SK-N-SH treated with all-trans-retinoic acid at 6 μM for 48 hours (cell line): ENCODE measurements around the gene GOSR2.

ENCODE experiments used
- ATAC-seq: fragments of 200-7000 bp; cut with Tn5 transposase; 3 replicates; pipeline ENCODE4 v1.9.1; 2020; ENCODE audit warnings: mild to moderate bottlenecking, moderate library complexity
- ARNTL ChIP-seq: fragments of 450-650 bp; formaldehyde crosslinking; IDR thresholded peaks from 2 replicates; pipeline ENCODE4 v1.5.0; 2020; ENCODE audit warnings: low read depth, mild to moderate bottlenecking, moderate library complexity, borderline replicate concordance
- BACH2 ChIP-seq: fragments of 250-450 bp; sonication (Bioruptor Pico); IDR thresholded peaks from 2 replicates; pipeline ENCODE4 v1.9.0; 2021; ENCODE audit warnings: mild to moderate bottlenecking, borderline replicate concordance
- CSDC2 ChIP-seq: fragments of 250-450 bp; sonication (Bioruptor Pico); IDR thresholded peaks from 2 replicates; pipeline ENCODE4 v1.5.0; 2020; ENCODE audit warnings: mild to moderate bottlenecking, moderate library complexity
- ESRRG ChIP-seq: fragments of 250-450 bp; sonication (Bioruptor Pico); IDR thresholded peaks from 2 replicates; pipeline ENCODE4 v1.6.1; 2021; ENCODE audit warnings: mild to moderate bottlenecking
- GLIS3 ChIP-seq: fragments of 250-450 bp; sonication (Bioruptor Pico); IDR thresholded peaks from 2 replicates; pipeline ENCODE4 v1.5.0; 2020; ENCODE audit warnings: mild to moderate bottlenecking, moderate library complexity
- ISL1 ChIP-seq: fragments of 250-450 bp; sonication (Bioruptor Pico); IDR thresholded peaks from 2 replicates; pipeline ENCODE4 v2.1.2; 2022; ENCODE audit warnings: mild to moderate bottlenecking, moderate library complexity
- OSR1 ChIP-seq: fragments of 250-450 bp; sonication (Bioruptor Pico); IDR thresholded peaks from 2 replicates; pipeline ENCODE4 v1.8.0; 2022; ENCODE audit warnings: moderate library complexity, mild to moderate bottlenecking, inconsistent platforms
- PPARA ChIP-seq: fragments of 250-450 bp; sonication (Bioruptor Pico); IDR thresholded peaks from 2 replicates; pipeline ENCODE4 v1.5.0; 2020; ENCODE audit warnings: mild to moderate bottlenecking, borderline replicate concordance
- RARB ChIP-seq: fragments of 250-450 bp; sonication (Bioruptor Pico); IDR thresholded peaks from 2 replicates; pipeline ENCODE4 v1.8.0; 2021; ENCODE audit warnings: mild to moderate bottlenecking, moderate library complexity
- SNAI2 ChIP-seq: fragments of 250-450 bp; sonication (Bioruptor Pico); IDR thresholded peaks from 2 replicates; pipeline ENCODE4 v1.5.0; 2020; ENCODE audit warnings: mild to moderate bottlenecking, moderate library complexity
- TCF4 ChIP-seq: fragments of 250-450 bp; sonication (Bioruptor Pico); IDR thresholded peaks from 2 replicates; pipeline ENCODE4 v1.8.0; 2021; ENCODE audit warnings: mild to moderate bottlenecking, moderate library complexity, borderline replicate concordance
- TOX ChIP-seq: fragments of 250-450 bp; sonication (Bioruptor Pico); IDR thresholded peaks from 2 replicates; pipeline ENCODE4 v1.8.0; 2021; ENCODE audit warnings: mild to moderate bottlenecking, moderate library complexity, borderline replicate concordance
- ZC3H10 ChIP-seq: fragments of 250-450 bp; sonication (Bioruptor Pico); IDR thresholded peaks from 2 replicates; pipeline ENCODE4 v1.5.1; 2021; ENCODE audit warnings: mild to moderate bottlenecking, moderate library complexity
- ZFP3 ChIP-seq: fragments of 250-450 bp; sonication (Bioruptor Pico); IDR thresholded peaks from 2 replicates; pipeline ENCODE4 v1.5.0; 2020; ENCODE audit warnings: mild to moderate bottlenecking, moderate library complexity
- ZFP30 ChIP-seq: fragments of 450-650 bp; formaldehyde crosslinking; IDR thresholded peaks from 2 replicates; pipeline ENCODE4 v1.5.0; 2022; ENCODE audit warnings: mild to moderate bottlenecking, moderate library complexity
- ZNF70 ChIP-seq: fragments of 450-650 bp; formaldehyde crosslinking; IDR thresholded peaks from 2 replicates; pipeline ENCODE4 v1.5.0; 2020; ENCODE audit warnings: mild to moderate bottlenecking, moderate library complexity
- ZNF8 ChIP-seq: fragments of 450-650 bp; formaldehyde crosslinking; IDR thresholded peaks from 2 replicates; pipeline ENCODE4 v1.5.0; 2020; ENCODE audit warnings: mild to moderate bottlenecking, moderate library complexity
- TF ChIP-seq, protein P1 (sequence below): fragments of 250-450 bp; sonication (Bioruptor Pico); IDR thresholded peaks from 2 replicates; pipeline ENCODE4 v1.5.1; 2021; ENCODE audit warnings: mild to moderate bottlenecking, moderate library complexity
- TF ChIP-seq, protein P2 (sequence below): fragments of 250-450 bp; sonication (Bioruptor Pico); IDR thresholded peaks from 2 replicates; pipeline ENCODE4 v1.8.0; 2021; ENCODE audit warnings: low read depth, mild to moderate bottlenecking, moderate library complexity, borderline replicate concordance
- TF ChIP-seq, protein P3 (sequence below): fragments of 250-450 bp; sonication (Bioruptor Pico); IDR thresholded peaks from 2 replicates; pipeline ENCODE4 v1.8.0; 2020; ENCODE audit warnings: mild to moderate bottlenecking, moderate library complexity, borderline replicate concordance
- TF ChIP-seq, protein P4 (sequence below): fragments of 250-450 bp; sonication (Bioruptor Pico); IDR thresholded peaks from 2 replicates; pipeline ENCODE4 v1.5.0; 2020; ENCODE audit warnings: mild to moderate bottlenecking, moderate library complexity

The GOSR2 gene

DNA sequence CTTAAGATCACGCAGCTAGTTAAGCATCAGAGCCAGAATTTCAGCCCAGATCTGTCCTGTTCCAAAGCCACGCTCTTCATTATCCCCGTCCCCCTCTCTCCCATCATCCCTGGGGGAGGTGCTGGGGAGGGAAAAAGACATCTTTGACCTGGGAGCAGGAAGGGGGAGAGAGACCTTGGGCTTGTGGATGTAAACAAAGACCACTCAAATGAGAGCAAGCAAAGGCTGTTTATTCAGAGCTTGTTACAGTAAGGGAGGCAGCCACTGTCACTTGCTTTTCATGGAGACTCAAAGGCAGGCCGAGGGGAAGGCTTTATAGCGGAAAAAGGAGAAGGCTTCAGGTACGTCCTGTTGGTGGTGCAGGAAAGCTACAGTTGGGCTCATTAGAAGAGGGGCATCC, 59.6 kb downstream of the GOSR2 start:
- no peak for ATAC-seq
- TF ChIP-seq OSR1 (no peak), PPARA (no peak), ARNTL (no peak), ZFP30 (CRISPR knock-in tag) (no peak), SNAI2 (CRISPR knock-in tag) (no peak), ISL1 (CRISPR knock-in tag) (no peak), ZNF70 (CRISPR knock-in tag) (no peak), ESRRG (CRISPR knock-in tag) (no peak), GLIS3 (no peak), TCF4 (CRISPR knock-in tag) (no peak), ZNF8 (CRISPR knock-in tag) (no peak), BACH2 (CRISPR knock-in tag) (no peak)
- TF ChIP-seq, protein P1, sequence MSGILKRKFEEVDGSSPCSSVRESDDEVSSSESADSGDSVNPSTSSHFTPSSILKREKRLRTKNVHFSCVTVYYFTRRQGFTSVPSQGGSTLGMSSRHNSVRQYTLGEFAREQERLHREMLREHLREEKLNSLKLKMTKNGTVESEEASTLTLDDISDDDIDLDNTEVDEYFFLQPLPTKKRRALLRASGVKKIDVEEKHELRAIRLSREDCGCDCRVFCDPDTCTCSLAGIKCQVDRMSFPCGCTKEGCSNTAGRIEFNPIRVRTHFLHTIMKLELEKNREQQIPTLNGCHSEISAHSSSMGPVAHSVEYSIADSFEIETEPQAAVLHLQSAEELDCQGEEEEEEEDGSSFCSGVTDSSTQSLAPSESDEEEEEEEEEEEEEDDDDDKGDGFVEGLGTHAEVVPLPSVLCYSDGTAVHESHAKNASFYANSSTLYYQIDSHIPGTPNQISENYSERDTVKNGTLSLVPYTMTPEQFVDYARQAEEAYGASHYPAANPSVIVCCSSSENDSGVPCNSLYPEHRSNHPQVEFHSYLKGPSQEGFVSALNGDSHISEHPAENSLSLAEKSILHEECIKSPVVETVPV (CRISPR knock-in tag): no peak
- TF ChIP-seq, protein P2, sequence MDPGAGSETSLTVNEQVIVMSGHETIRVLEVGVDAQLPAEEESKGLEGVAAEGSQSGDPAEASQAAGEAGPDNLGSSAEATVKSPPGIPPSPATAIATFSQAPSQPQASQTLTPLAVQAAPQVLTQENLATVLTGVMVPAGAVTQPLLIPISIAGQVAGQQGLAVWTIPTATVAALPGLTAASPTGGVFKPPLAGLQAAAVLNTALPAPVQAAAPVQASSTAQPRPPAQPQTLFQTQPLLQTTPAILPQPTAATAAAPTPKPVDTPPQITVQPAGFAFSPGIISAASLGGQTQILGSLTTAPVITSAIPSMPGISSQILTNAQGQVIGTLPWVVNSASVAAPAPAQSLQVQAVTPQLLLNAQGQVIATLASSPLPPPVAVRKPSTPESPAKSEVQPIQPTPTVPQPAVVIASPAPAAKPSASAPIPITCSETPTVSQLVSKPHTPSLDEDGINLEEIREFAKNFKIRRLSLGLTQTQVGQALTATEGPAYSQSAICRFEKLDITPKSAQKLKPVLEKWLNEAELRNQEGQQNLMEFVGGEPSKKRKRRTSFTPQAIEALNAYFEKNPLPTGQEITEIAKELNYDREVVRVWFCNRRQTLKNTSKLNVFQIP (CRISPR knock-in tag): no peak

DNA sequence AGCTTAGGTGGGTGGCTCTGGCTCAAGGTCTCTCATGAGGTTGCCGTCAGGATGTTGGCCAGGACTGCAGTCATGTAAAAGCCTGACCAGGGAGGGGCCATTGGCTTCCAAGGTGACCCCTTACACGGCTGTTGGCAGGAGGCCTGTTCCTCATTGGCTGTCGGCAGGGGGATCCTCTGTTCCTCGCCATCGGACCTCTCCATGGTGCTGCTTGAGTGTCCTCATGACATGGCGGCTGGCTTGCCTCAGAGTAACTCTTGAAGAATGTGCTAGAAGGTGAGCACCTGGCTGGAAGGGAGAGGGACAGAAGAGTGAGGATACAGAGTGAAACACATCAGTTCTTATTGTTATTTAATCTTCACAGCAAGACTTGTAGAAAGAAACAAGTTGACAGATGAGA, 60.8 kb downstream of the GOSR2 start:
- TF ChIP-seq TOX (no peak), ISL1 (CRISPR knock-in tag) (no peak), CSDC2 (CRISPR knock-in tag) (no peak), ZNF8 (CRISPR knock-in tag) (no peak), GLIS3 (no peak), ARNTL (no peak), ZFP30 (CRISPR knock-in tag) (no peak), ZFP3 (CRISPR knock-in tag) (no peak), TCF4 (CRISPR knock-in tag) (no peak)
- TF ChIP-seq, protein P2 (CRISPR knock-in tag): no peak
- ATAC-seq: no peak

DNA sequence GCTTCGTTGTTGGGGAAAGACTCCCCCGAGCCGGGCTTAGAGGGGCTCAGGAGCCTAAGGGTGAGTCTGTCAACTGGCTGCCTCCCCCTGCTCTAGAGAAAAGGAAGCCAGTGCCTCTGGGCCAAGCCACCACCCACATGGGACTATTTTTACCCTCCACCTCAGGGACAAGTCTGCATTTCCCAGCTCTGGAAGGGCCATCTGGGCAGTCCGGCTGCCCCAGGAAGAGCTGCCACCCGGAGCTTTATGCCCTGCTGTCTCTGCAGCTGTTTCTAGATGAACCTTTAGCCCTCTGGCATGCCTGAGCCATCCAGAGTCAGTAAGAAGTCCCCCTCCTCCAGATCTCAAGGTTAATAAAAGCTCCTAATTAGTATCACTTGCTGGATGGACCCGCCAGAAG, 61.4 kb downstream of the GOSR2 start:
- TF ChIP-seq ZC3H10 (CRISPR knock-in tag) (no peak), TCF4 (CRISPR knock-in tag) (no peak), PPARA (no peak), GLIS3 (no peak), SNAI2 (CRISPR knock-in tag) (no peak), ISL1 (CRISPR knock-in tag) (no peak), ZFP3 (CRISPR knock-in tag) (no peak)
- TF ChIP-seq, protein P2 (CRISPR knock-in tag): no peak
- TF ChIP-seq, protein P3, sequence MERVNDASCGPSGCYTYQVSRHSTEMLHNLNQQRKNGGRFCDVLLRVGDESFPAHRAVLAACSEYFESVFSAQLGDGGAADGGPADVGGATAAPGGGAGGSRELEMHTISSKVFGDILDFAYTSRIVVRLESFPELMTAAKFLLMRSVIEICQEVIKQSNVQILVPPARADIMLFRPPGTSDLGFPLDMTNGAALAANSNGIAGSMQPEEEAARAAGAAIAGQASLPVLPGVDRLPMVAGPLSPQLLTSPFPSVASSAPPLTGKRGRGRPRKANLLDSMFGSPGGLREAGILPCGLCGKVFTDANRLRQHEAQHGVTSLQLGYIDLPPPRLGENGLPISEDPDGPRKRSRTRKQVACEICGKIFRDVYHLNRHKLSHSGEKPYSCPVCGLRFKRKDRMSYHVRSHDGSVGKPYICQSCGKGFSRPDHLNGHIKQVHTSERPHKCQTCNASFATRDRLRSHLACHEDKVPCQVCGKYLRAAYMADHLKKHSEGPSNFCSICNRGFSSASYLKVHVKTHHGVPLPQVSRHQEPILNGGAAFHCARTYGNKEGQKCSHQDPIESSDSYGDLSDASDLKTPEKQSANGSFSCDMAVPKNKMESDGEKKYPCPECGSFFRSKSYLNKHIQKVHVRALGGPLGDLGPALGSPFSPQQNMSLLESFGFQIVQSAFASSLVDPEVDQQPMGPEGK (CRISPR knock-in tag): no peak

DNA sequence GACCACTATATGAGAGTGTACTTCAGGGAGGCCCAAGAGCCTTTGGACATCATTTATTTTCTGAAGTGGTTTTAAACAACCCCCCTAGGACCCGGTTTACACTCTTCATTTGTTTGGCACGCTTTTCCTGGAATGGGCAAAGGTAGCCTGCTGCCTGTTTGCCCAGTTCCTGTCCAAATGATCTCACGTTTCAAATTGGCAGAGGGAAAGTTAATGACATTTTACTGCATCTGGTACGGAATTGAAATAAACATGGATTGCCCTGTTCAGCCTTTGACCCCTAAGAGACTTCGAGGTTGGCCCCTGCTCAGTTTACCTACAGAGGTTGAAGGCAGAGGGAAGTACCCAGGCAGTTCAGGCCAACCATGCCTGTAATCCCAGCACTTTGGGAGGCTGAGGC, 61.9 kb downstream of the GOSR2 start:
- ATAC-seq: no peak
- no peak for TF ChIP-seq ISL1 (CRISPR knock-in tag)
- no peak for TF ChIP-seq PPARA
- no peak for TF ChIP-seq BACH2 (CRISPR knock-in tag)
- TF ChIP-seq ESRRG (CRISPR knock-in tag): no peak
- no peak for TF ChIP-seq OSR1
- TF ChIP-seq, protein P4, sequence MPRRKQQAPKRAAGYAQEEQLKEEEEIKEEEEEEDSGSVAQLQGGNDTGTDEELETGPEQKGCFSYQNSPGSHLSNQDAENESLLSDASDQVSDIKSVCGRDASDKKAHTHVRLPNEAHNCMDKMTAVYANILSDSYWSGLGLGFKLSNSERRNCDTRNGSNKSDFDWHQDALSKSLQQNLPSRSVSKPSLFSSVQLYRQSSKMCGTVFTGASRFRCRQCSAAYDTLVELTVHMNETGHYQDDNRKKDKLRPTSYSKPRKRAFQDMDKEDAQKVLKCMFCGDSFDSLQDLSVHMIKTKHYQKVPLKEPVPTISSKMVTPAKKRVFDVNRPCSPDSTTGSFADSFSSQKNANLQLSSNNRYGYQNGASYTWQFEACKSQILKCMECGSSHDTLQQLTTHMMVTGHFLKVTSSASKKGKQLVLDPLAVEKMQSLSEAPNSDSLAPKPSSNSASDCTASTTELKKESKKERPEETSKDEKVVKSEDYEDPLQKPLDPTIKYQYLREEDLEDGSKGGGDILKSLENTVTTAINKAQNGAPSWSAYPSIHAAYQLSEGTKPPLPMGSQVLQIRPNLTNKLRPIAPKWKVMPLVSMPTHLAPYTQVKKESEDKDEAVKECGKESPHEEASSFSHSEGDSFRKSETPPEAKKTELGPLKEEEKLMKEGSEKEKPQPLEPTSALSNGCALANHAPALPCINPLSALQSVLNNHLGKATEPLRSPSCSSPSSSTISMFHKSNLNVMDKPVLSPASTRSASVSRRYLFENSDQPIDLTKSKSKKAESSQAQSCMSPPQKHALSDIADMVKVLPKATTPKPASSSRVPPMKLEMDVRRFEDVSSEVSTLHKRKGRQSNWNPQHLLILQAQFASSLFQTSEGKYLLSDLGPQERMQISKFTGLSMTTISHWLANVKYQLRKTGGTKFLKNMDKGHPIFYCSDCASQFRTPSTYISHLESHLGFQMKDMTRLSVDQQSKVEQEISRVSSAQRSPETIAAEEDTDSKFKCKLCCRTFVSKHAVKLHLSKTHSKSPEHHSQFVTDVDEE: no peak
- no peak for TF ChIP-seq ZNF70 (CRISPR knock-in tag)
- no peak for TF ChIP-seq ZFP3 (CRISPR knock-in tag)
- TF ChIP-seq GLIS3: no peak
- no peak for TF ChIP-seq ZNF8 (CRISPR knock-in tag)
- TF ChIP-seq SNAI2 (CRISPR knock-in tag): no peak
- TF ChIP-seq RARB (CRISPR knock-in tag): no peak
- TF ChIP-seq, protein P2 (CRISPR knock-in tag): no peak
- TF ChIP-seq, all 23 proteins: peak for 0

More for the DNA sequence above, 61.4 kb downstream of the GOSR2 start:
- no peak for ATAC-seq
